HEK293 (cell line): ENCODE results near the gene TNS1.

Experiments
- CTCF ChIA-PET: fragments of 350-600 bp; formaldehyde crosslinking; extraction: SDS; loops from one replicate; lab custom pipeline; 2021; ENCODE audit warnings: antibody characterized with exemption; lab: Yijun Ruan, JAX
- POLR2A ChIA-PET: fragments of 300-600 bp; formaldehyde crosslinking; extraction: SDS; loops from one replicate; lab custom pipeline; 2020; ENCODE audit warnings: antibody characterized with exemption, inconsistent platforms; lab: Yijun Ruan, JAX
- H3K27ac ChIP-seq: fragments of 200-500 bp; sonication (Bioruptor generic); 2 replicates; pipeline ENCODE4 v1.5.1; 2014; ENCODE audit warnings: low read depth, low read length, control low read depth, inconsistent platforms; ENCODE audit errors: extremely low read depth
- H3K36me3 ChIP-seq, 2 experiments: fragments of 200-500 bp in 1 of 2; sonication (Bioruptor generic) in 1 of 2; 1 replicate in 1 of 2; 2 replicates in 1 of 2; pipeline ENCODE4 v1.5.1; 2014 to 2017; ENCODE audit warnings: inconsistent platforms in 2 of 2, low read length in 2 of 2; ENCODE audit not compliant: control insufficient read depth in 2 of 2, insufficient read depth in 1 of 2
- H3K4me1 ChIP-seq: fragments of 200-500 bp; sonication (Bioruptor generic); 2 replicates; pipeline ENCODE4 v1.5.1; 2014; ENCODE audit warnings: mild to moderate bottlenecking, low read length, inconsistent platforms; ENCODE audit not compliant: control insufficient read depth, insufficient read depth
- H3K4me3 ChIP-seq: 2 replicates; pipeline ENCODE4 v1.5.1; 2011; ENCODE audit warnings: low read depth, mild to moderate bottlenecking, control low read depth, low read length, moderate library complexity
- H3K9me3 ChIP-seq: fragments of 200-500 bp; sonication (Bioruptor generic); 2 replicates; pipeline ENCODE4 v1.5.1; 2014; ENCODE audit warnings: low read depth, low read length, inconsistent platforms; ENCODE audit not compliant: control insufficient read depth, insufficient read depth
- EGR2 ChIP-seq: fragments of 450-650 bp; formaldehyde crosslinking; IDR thresholded peaks from 2 replicates; pipeline ENCODE4 v1.5.1; 2016; ENCODE audit warnings: low read depth, missing biosample characterization, missing genetic modification characterization
- KLF7 ChIP-seq: fragments of 450-650 bp; formaldehyde crosslinking; IDR thresholded peaks from 2 replicates; pipeline ENCODE4 v1.5.1; 2016; ENCODE audit warnings: missing biosample characterization, missing genetic modification characterization, borderline replicate concordance
- ZBTB1 ChIP-seq: fragments of 450-650 bp; formaldehyde crosslinking; IDR thresholded peaks from 2 replicates; pipeline ENCODE4 v1.5.1; 2016; ENCODE audit warnings: missing biosample characterization, missing genetic modification characterization
- ZFP37 ChIP-seq: fragments of 450-650 bp; formaldehyde crosslinking; IDR thresholded peaks from 2 replicates; pipeline ENCODE4 v1.5.1; 2016; ENCODE audit warnings: missing biosample characterization, missing genetic modification characterization
- ZNF112 ChIP-seq: fragments of 450-650 bp; formaldehyde crosslinking; IDR thresholded peaks from 2 replicates; pipeline ENCODE4 v1.5.0; 2017; ENCODE audit warnings: missing biosample characterization, missing genetic modification characterization
- ZNF221 ChIP-seq: fragments of 450-650 bp; formaldehyde crosslinking; IDR thresholded peaks from 2 replicates; pipeline ENCODE4 v1.5.1; 2017; ENCODE audit warnings: missing biosample characterization, missing genetic modification characterization, borderline replicate concordance
- ZNF24 ChIP-seq: fragments of 450-650 bp; formaldehyde crosslinking; IDR thresholded peaks from 2 replicates; pipeline ENCODE4 v1.5.1; 2016; ENCODE audit warnings: missing biosample characterization, missing genetic modification characterization
- ZNF354C ChIP-seq: fragments of 450-650 bp; formaldehyde crosslinking; IDR thresholded peaks from 2 replicates; pipeline ENCODE4 v1.5.1; 2016; ENCODE audit warnings: missing biosample characterization, missing genetic modification characterization, low read depth, borderline replicate concordance
- ZNF416 ChIP-seq: fragments of 450-650 bp; formaldehyde crosslinking; IDR thresholded peaks from 2 replicates; pipeline ENCODE4 v1.5.1; 2016; ENCODE audit warnings: missing biosample characterization, missing genetic modification characterization
- ZNF558 ChIP-seq: fragments of 450-650 bp; formaldehyde crosslinking; IDR thresholded peaks from 2 replicates; pipeline ENCODE4 v1.5.1; 2016; ENCODE audit warnings: missing biosample characterization, missing genetic modification characterization
- ZNF768 ChIP-seq: fragments of 450-650 bp; formaldehyde crosslinking; IDR thresholded peaks from 2 replicates; pipeline ENCODE4 v1.5.1; 2018; ENCODE audit warnings: missing biosample characterization, mild to moderate bottlenecking, missing genetic modification characterization
- ZNF777 ChIP-seq: fragments of 450-650 bp; formaldehyde crosslinking; IDR thresholded peaks from 2 replicates; pipeline ENCODE4 v1.5.1; 2017; ENCODE audit warnings: missing biosample characterization, missing genetic modification characterization, borderline replicate concordance
- ZNF791 ChIP-seq: fragments of 450-650 bp; formaldehyde crosslinking; IDR thresholded peaks from 2 replicates; pipeline ENCODE4 v1.5.1; 2016; ENCODE audit warnings: missing biosample characterization, missing genetic modification characterization
- TF ChIP-seq, protein P1 (sequence below): fragments of 450-650 bp; formaldehyde crosslinking; IDR thresholded peaks from 2 replicates; pipeline ENCODE4 v1.5.1; 2016; ENCODE audit warnings: missing biosample characterization, missing genetic modification characterization, borderline replicate concordance
- TF ChIP-seq, protein P2 (sequence below): fragments of 450-650 bp; formaldehyde crosslinking; IDR thresholded peaks from 2 replicates; pipeline ENCODE4 v1.5.1; 2016; ENCODE audit warnings: missing biosample characterization, missing genetic modification characterization, low read depth
- TF ChIP-seq, protein P3 (sequence below): fragments of 450-650 bp; formaldehyde crosslinking; IDR thresholded peaks from 2 replicates; pipeline ENCODE4 v1.5.1; 2017; ENCODE audit warnings: missing biosample characterization, missing genetic modification characterization
- TF ChIP-seq, protein P4 (sequence below): fragments of 450-650 bp; formaldehyde crosslinking; IDR thresholded peaks from 2 replicates; pipeline ENCODE4 v1.5.1; 2016; ENCODE audit warnings: missing biosample characterization, missing genetic modification characterization
- TF ChIP-seq, protein P5 (sequence below): fragments of 450-650 bp; formaldehyde crosslinking; IDR thresholded peaks from 2 replicates; pipeline ENCODE4 v1.5.1; 2017; ENCODE audit warnings: missing biosample characterization, missing genetic modification characterization

The TNS1 gene

DNA sequence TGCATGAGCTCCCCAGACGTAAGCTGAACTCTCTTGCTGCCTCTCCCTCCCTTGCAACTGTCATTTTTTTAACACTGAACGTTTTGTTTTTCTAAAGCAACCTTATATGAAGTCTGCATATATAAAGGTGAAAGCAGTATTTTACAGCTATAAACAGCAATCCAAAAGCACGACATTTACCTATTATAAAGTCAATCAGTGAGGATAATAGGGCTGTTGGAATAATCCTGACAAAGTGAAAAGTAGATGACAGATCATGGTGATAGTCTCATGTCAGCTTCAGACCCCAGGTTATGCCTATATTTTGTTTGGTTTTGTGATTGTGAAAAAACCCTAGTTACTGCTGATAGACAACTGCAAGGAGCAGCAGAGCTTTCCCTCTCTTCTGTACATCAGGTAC, 195.8 kb downstream of the TNS1 start (continued):
- TF ChIP-seq, protein P1, sequence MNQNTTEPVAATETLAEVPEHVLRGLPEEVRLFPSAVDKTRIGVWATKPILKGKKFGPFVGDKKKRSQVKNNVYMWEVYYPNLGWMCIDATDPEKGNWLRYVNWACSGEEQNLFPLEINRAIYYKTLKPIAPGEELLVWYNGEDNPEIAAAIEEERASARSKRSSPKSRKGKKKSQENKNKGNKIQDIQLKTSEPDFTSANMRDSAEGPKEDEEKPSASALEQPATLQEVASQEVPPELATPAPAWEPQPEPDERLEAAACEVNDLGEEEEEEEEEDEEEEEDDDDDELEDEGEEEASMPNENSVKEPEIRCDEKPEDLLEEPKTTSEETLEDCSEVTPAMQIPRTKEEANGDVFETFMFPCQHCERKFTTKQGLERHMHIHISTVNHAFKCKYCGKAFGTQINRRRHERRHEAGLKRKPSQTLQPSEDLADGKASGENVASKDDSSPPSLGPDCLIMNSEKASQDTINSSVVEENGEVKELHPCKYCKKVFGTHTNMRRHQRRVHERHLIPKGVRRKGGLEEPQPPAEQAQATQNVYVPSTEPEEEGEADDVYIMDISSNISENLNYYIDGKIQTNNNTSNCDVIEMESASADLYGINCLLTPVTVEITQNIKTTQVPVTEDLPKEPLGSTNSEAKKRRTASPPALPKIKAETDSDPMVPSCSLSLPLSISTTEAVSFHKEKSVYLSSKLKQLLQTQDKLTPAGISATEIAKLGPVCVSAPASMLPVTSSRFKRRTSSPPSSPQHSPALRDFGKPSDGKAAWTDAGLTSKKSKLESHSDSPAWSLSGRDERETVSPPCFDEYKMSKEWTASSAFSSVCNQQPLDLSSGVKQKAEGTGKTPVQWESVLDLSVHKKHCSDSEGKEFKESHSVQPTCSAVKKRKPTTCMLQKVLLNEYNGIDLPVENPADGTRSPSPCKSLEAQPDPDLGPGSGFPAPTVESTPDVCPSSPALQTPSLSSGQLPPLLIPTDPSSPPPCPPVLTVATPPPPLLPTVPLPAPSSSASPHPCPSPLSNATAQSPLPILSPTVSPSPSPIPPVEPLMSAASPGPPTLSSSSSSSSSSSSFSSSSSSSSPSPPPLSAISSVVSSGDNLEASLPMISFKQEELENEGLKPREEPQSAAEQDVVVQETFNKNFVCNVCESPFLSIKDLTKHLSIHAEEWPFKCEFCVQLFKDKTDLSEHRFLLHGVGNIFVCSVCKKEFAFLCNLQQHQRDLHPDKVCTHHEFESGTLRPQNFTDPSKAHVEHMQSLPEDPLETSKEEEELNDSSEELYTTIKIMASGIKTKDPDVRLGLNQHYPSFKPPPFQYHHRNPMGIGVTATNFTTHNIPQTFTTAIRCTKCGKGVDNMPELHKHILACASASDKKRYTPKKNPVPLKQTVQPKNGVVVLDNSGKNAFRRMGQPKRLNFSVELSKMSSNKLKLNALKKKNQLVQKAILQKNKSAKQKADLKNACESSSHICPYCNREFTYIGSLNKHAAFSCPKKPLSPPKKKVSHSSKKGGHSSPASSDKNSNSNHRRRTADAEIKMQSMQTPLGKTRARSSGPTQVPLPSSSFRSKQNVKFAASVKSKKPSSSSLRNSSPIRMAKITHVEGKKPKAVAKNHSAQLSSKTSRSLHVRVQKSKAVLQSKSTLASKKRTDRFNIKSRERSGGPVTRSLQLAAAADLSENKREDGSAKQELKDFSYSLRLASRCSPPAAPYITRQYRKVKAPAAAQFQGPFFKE (tag by site-specific recombination), result no peak
- TF ChIP-seq ZFP37 (tag by site-specific recombination), result no peak
- TF ChIP-seq ZNF112, result no peak
- TF ChIP-seq, protein P2, sequence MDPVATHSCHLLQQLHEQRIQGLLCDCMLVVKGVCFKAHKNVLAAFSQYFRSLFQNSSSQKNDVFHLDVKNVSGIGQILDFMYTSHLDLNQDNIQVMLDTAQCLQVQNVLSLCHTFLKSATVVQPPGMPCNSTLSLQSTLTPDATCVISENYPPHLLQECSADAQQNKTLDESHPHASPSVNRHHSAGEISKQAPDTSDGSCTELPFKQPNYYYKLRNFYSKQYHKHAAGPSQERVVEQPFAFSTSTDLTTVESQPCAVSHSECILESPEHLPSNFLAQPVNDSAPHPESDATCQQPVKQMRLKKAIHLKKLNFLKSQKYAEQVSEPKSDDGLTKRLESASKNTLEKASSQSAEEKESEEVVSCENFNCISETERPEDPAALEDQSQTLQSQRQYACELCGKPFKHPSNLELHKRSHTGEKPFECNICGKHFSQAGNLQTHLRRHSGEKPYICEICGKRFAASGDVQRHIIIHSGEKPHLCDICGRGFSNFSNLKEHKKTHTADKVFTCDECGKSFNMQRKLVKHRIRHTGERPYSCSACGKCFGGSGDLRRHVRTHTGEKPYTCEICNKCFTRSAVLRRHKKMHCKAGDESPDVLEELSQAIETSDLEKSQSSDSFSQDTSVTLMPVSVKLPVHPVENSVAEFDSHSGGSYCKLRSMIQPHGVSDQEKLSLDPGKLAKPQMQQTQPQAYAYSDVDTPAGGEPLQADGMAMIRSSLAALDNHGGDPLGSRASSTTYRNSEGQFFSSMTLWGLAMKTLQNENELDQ (tag by site-specific recombination), result no peak
- no peak for TF ChIP-seq ZNF768 (tag by site-specific recombination)
- TF ChIP-seq ZNF791, result no peak
- no peak for TF ChIP-seq ZNF354C (tag by site-specific recombination)
- TF ChIP-seq, all 188 proteins: peak for 0

DNA sequence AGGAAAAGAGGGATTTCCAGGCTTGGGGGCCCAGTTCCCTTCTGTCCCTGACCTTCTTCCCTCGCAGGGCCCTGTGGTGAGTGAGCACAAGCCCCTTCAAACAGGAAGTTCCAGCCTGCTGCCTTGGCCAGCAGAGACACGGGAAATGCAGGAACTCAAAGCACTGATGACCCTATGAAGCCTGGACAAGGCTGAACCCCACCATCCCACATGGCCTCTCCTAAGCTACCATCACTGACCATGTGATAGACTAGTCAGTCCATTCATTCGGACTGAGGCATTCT, 196.4 kb downstream of the TNS1 start:
- Histone ChIP-seq H3K27ac (no peak overlapping the region), H3K4me1 (no peaks in the 10 kb centered on the region), H3K36me3 (peaks cover 0 to 18% of the 10 kb centered on the region in 2 experiments; a peak in 1 of 3 replicates), H3K9me3 (no peaks in the 10 kb centered on the region), H3K4me3 (no peak overlapping the region)
- TF ChIP-seq ZNF558 (tag by site-specific recombination), result no peak
- no peak for TF ChIP-seq ZNF416 (tag by site-specific recombination)
- no peak for TF ChIP-seq ZNF24 (tag by site-specific recombination)
- no peak for TF ChIP-seq KLF7
- TF ChIP-seq, protein P3, sequence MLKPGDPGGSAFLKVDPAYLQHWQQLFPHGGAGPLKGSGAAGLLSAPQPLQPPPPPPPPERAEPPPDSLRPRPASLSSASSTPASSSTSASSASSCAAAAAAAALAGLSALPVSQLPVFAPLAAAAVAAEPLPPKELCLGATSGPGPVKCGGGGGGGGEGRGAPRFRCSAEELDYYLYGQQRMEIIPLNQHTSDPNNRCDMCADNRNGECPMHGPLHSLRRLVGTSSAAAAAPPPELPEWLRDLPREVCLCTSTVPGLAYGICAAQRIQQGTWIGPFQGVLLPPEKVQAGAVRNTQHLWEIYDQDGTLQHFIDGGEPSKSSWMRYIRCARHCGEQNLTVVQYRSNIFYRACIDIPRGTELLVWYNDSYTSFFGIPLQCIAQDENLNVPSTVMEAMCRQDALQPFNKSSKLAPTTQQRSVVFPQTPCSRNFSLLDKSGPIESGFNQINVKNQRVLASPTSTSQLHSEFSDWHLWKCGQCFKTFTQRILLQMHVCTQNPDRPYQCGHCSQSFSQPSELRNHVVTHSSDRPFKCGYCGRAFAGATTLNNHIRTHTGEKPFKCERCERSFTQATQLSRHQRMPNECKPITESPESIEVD (tag by site-specific recombination), result no peak
- ChIA-PET CTCF (interaction anchor here (3.8 kb wide), 1 partner anchor 16 kb away, joined by 19 read pairs; no protein-coding TSS in a partner anchor), POLR2A (no interaction called here)

DNA sequence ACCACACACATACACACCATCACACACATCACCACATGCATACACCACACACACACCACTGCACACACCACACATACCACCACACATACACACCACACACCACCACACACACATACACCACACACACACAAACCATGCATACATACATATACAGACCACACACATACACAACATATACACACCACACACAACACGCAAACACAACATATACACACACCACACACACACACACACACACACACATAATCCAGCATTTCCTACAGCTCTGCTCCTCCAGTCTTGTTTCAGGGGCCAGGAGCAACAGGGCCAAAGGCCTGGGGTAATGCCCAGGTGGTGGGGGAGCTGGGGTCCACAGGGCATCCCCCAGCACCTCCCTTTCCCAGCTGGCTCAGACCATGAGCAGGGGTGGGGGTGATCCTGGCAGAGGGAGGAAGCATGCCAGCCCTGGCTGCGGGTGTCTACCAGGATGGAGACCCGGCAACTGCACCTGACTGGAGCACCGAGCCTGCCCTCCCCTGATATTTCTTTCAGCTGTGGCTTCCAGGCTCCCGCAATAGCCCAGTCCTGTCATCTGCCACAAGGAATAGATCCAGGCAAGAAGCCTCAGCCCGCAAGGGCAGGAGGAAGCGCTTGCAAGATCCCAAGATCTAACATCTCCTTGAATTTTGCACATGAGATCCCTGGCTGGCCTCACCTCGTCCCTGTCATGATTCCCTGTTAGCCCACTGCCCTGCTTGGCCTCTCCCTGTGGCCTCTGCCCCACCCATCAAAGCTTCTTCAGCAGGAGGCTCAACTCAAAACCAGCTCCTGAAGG, 196.9 kb downstream of the TNS1 start:
- POLR2A ChIA-PET, result interaction anchor here (0.6 kb wide), 1 partner anchor 42 kb away, joined by 4 read pairs; no protein-coding TSS in a partner anchor
- Histone ChIP-seq H3K27ac (no peak overlapping the region), H3K4me1 (no peaks in the 10 kb centered on the region), H3K4me3 (no peak overlapping the region), H3K9me3 (no peaks in the 10 kb centered on the region), H3K36me3 (peaks cover 0 to 17% of the 10 kb centered on the region in 2 experiments; a peak in 1 of 3 replicates)
- CTCF ChIA-PET, result interaction anchor here (0.6 to 3.8 kb wide), 4 partner anchors 15 to 393 kb away, joined by 3 to 19 read pairs (median 4); no protein-coding TSS in a partner anchor
- TF ChIP-seq, protein P4, sequence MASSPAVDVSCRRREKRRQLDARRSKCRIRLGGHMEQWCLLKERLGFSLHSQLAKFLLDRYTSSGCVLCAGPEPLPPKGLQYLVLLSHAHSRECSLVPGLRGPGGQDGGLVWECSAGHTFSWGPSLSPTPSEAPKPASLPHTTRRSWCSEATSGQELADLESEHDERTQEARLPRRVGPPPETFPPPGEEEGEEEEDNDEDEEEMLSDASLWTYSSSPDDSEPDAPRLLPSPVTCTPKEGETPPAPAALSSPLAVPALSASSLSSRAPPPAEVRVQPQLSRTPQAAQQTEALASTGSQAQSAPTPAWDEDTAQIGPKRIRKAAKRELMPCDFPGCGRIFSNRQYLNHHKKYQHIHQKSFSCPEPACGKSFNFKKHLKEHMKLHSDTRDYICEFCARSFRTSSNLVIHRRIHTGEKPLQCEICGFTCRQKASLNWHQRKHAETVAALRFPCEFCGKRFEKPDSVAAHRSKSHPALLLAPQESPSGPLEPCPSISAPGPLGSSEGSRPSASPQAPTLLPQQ (tag by site-specific recombination), result no peak
- TF ChIP-seq ZNF777 (tag by site-specific recombination), result no peak
- TF ChIP-seq, protein P5, sequence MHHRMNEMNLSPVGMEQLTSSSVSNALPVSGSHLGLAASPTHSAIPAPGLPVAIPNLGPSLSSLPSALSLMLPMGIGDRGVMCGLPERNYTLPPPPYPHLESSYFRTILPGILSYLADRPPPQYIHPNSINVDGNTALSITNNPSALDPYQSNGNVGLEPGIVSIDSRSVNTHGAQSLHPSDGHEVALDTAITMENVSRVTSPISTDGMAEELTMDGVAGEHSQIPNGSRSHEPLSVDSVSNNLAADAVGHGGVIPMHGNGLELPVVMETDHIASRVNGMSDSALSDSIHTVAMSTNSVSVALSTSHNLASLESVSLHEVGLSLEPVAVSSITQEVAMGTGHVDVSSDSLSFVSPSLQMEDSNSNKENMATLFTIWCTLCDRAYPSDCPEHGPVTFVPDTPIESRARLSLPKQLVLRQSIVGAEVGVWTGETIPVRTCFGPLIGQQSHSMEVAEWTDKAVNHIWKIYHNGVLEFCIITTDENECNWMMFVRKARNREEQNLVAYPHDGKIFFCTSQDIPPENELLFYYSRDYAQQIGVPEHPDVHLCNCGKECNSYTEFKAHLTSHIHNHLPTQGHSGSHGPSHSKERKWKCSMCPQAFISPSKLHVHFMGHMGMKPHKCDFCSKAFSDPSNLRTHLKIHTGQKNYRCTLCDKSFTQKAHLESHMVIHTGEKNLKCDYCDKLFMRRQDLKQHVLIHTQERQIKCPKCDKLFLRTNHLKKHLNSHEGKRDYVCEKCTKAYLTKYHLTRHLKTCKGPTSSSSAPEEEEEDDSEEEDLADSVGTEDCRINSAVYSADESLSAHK (tag by site-specific recombination), result no peak
- no peak for TF ChIP-seq EGR2 (tag by site-specific recombination)
- TF ChIP-seq ZNF221, result no peak
- TF ChIP-seq ZBTB1 (tag by site-specific recombination), result no peak
